CD4-positive, alpha-beta T cell treated with Interferon alpha-2 for 1 hour (primary cell): ENCODE data around the gene PTBP3.

ENCODE experiments used
- DNase-seq, 2 donors: peaks; one replicate each; pipeline ENCODE4 v3.0.0-alpha.2; 2020 to 2022

PTBP3 gene

DNA sequence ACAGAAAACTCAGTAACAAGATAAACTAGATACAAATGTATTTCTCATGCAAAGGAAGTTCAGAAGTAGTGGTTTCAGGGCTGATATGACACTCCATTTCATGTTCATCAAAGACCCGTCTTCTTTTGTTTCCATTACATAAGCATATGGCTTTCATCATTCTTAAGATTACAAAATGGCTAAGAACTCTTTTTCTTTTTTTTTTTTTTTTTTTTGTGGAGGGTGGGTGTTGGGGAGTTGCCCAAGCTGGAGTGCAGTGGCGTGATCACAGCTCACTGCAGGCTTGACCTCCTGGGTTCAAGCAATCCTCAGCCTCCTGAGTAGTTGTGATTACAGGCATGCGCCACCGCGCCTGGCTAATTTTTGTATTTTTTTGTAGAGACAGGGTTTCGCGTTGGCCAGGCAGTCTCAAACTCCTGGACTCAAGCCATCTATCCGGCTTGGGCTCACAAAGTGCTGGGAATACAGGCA, 22.0 kb upstream of the PTBP3 start:
- DNase-seq, result no peak

DNA sequence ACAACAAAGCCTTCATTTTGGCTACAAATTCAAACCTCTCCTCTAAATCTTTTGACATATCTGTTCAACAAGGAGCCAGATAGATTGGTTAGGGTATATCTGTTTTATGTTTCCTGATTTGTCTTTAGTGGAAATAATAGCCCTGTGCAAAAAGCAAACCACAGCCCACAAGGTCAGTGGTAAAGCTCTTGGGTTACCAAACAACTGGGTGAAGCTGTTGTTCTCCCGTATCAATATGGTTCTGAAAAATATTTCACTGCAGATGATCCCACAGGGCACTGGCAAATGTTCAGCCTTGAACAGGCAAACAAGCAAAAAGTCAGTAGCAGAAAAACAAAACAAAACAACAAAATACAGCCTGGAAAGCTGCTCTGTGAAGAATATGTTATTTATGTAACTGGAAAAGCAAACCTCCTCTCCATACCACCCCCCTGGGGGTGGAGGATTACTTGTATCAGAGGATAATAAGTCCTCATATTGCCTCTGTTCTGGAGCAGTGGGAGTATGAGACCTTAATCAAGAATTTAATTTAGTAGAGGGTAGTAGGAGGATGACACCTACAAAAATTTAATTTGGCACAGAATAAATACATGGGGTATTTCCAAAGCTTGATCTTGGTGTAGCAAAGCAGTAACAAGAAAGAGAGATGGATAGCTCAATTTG, 20.8 kb upstream of the PTBP3 start:
- no peak for DNase-seq

DNA sequence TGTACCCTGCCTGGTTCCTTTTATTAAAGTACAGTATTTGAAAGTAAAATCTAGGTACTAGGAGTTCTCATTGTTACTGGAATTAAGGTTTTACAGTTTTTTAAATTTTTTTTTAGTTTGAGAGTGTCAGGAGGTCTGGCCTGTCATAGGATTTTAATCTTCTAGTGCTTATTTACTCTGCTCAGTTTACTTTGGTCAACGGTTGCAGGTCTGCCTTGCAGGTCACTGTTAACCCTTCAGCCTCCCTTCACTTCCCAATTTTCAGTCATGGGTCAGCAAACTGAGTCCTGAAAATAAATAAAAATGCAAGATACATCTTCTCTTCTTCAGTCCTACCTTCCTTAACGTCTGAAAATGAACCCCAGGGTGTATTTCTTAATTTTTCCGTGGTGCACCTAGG, 18.8 kb upstream of the PTBP3 start:
- DNase-seq, result no peak

DNA sequence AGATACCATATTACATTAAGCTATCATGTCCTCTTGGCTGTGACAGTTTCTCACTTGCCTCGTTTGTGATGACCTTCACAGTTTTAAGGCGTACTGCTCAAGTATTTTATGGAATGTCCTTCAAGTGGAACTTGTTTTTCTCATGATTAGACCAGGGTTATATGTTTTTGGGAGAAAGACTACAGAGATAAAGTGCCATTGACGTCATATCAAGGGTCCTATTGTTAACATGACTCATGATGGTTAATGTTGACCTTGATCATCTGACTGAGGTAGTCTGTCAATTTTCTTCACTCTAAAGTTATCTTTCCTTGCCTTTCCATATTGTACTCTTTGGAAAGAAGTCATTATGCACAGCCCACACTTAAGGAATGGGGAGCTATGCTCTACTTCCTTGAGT, 17.8 kb upstream of the PTBP3 start:
- DNase-seq, result no peak

DNA sequence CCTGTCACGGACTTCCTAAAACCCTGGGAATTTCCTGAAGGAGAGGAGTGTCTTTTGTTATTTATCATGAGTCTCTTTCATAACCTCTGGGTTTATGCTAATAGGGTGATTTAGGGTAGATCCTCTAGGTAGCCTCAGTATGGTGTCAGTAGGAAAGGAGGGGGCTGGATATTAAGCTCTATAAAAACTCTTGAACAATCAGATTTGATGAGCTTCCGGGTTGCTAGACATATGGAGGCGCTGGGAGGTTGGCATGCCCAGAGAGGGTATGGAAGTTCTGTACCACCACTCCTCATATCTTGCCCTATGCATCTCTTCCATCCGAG, 15.6 kb upstream of the PTBP3 start:
- DNase-seq, result no peak

DNA sequence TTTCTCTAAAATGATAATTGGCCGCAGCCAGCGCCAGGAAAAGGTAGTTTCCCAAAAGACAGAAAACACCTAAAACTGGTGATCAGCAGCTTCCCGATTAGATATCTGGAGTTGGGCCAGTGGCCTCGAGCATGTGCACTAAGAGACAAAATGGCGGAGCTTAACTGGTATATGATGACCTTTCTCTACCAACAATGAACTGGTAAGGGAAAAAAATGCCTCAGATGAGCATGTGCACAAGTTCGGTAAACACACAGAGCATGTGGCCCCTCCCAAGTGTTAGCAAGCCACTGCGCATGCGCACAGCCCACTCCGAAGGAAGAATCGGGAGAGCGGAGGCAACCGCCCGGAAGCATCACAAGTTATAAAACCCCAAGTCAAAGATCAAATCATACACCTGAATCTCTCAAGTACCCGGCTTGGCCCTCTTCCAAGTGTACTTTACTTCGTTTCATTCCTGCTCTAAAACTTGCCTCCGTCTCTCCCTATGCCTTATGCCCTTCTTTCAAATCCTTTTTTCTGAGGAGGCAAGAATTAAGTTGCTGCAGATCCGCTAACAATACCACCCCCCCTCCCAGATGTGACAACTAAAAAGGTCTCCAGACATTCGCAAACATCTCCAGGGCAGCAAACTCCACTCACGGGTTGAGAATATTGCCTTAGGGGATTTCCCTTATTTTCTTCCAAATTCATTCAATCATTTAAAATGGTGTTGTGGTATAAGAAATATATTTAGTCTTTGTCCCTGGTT, 15.0 kb upstream of the PTBP3 start:
- DNase-seq, result peak; percentile 76 to 80

DNA sequence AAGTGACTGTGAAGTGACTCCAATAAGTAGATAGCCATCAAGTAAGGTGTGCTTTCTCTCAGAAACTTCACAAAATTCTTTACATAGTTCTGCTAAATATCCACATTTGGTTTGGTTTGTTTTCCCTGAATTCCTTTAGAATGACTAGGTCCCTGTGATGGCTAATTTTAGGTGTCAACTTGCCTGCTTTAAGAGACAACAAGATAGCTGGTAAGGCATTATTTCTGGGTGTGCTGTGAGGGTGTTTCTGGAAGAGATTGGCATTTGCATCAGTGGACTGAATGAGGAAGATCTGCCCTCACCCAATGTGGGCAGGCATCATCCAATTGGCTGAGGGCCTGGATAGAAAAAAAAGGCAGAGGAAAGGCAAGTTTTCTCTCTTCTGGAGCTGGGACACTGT, 8.3 kb upstream of the PTBP3 start:
- no peak for DNase-seq

DNA sequence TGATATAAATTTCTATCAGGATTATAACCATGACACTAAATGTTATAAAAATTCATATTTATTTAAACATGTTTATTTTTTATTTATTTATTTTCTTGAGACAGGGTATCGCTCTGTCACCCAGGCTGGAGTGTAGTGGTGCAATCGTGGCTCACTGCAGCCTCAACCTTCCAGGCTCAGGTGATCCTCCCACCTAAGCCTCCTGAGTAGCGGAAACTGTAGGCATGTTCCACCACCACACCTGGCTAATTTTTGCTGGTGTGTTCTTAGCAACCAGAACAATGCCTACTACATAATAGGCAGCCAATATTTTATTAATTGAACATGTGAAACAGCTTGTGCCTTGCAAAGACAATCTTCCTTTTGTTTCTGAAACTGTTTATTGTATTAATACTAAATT, 6.5 kb upstream of the PTBP3 start:
- no peak for DNase-seq

DNA sequence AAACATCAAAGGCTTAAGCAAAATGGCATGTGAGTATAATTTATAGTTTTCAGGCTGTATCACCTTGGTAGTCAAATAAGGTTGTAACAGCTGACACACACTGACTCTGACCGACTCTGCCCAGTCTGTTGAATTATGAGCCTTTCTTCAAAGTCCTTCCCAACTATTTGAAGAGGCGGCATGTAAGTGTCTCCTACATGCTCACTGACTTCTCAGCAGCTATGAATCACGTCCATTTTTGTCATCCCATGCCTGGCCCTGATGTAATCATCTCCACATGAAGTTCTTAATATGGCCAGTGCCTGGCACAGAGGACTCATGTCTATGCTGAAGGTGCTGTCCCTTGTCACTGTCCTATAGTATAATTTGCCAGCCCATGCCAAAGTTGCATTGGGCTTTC, 5.1 kb upstream of the PTBP3 start:
- no peak for DNase-seq

DNA sequence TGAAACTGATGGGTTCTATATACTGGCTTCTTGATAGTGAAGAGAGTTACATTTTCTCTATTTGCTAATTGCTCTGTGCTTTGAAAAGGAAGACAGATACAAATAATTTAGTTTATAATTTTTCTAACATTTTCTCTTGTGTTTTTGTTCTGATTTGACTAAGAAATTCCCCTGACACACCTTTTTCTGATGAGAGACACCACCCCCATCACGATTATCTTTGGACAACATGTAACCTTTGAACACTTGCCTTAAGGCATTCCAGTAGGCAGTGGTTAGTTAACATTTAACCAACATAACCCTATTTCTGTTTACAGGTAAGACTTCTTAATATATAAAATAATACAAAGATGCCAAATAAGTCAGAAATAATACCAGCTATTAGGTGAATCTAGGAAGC, 4.1 kb upstream of the PTBP3 start:
- DNase-seq, result no peak

DNA sequence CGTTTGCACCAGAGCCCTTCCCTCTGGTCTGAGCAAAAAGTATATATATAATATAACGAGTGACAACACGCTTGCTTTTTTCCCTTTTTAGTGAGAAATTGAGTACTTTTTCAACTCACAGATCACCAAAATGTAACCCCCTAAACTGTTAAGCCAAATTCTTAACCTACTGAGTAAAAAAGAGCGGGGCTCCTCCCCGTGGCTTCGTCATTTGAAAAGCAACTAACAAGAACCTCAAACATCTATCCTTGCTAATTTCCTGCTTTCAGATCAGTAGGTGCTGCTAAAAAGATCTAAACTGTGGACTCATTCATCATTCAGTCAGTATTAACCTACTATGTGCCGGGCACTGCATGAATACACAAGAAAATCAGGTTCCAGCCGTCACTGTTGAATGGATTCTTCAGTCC, 1.0 kb upstream of the PTBP3 start:
- peak; percentile 24 to 61 for DNase-seq

DNA sequence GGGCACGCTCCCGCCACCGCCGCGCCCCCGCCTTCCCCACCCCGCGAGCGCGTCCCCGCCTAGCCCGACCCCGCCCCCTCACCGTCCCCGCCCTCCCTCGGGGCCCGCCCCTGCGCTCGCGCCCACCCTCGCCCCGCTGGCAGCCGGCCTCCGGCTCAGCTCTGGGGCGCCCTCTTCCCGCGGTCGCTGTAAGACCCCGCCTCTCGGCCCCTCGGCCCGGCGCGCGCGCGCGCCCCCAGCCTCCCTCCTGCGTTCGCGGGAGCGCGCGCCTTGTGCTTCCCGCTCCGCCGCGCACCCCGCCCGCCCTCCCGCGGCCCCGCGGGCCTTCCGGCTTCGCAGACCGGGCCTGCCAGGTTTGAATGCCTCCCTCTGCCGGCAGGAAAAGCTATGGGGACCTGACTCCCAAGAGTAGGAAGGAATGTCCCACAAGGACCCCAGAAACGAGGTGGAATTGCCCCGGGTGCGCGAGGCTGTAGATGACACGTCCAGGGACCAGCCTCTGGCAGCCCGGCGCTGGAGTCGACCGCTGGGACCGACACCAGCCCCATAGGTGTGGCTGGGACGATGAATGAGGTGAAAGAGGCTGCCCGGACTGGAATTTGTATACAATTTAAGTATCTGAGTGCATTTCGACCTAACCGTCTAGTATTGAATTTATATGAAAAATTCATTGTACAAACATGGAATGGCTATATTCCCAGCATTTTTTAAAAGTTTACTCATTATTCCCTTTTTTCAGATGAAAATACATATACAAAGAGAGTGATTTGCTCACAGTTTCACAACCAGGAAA, 416 bp upstream of the PTBP3 start:
- peak; percentile 93 to 96 for DNase-seq

DNA sequence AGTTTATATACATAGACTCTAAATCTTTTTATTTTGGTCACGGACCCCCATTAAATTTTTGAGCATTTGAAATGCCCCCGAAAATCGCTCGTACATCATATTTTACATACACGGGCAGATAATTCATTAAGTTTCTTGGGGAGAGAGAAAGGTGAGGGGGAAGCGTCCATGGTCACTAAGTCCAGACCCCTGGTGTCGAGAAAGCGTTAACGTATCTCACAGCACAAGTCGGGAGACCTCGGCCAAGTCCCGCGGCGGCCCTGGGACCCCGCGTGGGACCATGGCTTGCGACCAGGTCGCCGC, 794 bp downstream of the PTBP3 start:
- no peak for DNase-seq

DNA sequence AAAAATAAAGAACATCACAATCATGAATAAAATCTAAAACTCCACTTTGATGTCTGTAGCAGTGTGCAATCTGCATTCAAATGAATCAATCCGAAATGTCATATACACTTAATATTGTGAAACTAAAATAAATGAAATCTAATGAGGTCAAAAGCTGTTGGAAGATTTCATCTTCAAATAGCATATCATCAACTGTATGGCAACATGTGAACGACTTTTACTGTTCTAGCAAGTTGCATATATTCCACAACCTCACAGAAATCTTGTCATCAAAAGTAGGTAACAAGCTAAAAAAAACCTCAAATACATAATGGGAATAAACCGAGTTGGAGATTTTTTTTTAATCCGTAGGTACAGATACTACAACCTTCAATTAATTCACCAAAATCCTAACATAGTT, 1.2 kb downstream of the PTBP3 start:
- DNase-seq, result no peak

DNA sequence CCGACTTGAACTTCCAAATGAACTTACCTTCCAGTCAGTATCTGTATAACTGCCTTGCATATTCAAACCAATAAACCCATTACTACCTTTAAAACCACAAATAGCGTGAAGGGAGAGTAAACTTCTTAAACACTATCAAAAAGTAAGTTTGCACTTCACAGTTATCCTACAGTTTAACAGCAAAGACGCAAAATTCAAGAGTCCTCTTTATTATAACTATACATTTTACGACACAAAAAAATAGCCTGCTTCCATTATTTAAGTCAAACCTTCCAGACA, 1.8 kb downstream of the PTBP3 start:
- peak in 1 of 2 donors; percentile 12 for DNase-seq

DNA sequence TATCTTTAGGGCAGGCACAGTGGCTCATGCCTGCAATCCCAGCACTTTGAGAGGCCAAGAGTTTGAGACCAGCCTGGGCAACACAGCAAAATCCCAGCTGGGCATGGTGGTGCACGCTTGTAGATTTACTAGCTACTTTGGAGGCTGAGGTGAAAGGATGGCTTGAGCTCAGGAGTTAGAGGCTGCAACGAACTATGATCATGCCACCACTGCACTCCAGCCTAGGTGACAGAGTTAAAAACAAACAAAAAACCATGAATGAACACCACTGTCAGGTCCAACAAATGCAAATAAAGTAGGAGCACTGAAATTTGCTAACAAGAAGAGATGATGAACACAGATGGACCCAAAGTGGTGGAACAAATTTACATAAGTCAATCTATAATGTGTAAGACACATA, 4.9 kb downstream of the PTBP3 start:
- no peak for DNase-seq

DNA sequence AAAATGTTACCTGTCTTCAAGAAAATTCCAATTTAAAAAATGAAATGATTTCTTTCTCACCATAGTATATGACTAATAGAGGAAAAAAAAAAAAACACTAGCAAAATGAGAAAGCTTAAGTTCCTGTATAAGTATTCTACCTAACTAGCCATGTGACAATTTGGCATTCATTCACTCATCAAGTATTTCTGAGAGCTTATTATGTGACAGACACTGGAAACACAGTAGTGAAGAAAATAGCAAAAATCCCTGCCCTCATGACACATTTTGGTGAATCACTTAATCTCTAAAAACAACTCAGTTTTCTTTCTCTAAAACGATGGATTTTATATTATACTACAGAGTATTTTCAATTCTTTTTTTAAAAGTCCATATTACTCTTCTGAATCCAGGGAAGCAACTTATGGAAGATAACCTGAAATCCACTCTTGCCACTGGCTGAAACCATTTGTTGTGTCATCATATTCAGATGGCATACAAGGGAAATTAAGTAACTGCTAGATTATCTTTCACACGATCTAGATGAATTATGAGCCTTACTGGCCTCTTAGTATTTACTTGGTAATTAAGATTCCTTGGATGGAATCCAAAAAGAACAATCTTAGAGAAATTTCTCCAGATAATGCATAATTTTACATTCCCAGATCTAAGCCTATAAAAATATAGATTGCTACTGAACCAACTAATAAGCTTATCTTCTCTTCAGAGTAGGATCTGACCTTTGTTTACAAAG, 5.5 kb downstream of the PTBP3 start:
- DNase-seq, result peak in 1 of 2 donors; percentile 15

DNA sequence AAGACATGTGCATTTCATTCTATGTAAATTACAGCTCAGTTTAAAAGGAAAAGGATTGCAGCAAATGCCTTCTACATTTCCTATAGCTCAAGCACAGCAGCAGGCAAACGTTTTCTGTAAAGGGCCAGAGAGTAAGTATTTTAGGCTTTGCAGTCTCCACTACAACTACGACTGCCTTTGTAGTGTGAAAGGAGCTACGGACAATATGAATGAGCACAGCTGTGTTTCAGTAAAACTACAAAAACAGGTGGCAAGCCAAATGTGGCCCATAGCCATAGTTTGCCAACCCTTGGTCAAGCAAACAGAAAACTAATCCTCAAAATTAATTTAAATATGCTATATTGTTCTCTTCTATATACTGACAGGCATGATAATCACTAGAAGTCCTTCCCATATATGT, 7.2 kb downstream of the PTBP3 start:
- no peak for DNase-seq

DNA sequence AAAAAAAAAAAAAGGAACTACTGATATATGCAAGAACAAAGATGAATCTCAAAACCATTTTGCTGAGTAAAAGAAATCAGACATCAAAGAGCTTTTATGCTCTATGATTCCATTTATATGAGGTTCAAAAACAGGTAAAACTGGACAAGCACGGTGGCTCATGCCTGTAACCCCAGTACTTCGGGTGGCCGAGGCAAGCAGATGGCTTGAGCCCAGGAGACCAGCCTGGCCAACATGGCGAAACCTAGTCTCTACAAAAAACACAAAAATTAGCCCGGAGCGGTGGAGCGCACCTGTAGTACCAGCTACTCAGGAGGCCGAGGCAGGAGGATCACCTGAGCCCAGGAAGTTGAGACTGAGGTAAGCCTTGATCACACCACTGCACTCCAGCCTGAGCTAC, 7.8 kb downstream of the PTBP3 start:
- no peak for DNase-seq

DNA sequence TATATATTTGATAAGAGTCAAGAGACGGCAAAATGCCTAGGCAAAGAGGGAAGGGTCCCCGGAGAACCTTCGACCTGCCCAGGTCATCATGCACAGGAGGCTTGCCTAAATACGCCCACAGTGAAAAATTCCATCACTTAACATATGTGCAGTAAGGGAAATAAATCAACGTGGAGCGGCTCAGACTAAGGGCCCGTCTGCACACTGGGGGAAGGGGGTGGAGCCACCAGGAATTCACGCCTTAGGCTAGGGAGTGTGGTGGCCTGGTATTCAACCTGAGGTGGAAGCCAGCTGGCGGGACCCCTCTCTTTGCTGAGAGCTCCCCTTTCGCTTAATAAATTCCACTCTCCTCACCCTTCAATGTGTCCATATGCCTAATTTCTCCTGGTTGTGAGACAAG, 8.3 kb downstream of the PTBP3 start:
- DNase-seq, result no peak

DNA sequence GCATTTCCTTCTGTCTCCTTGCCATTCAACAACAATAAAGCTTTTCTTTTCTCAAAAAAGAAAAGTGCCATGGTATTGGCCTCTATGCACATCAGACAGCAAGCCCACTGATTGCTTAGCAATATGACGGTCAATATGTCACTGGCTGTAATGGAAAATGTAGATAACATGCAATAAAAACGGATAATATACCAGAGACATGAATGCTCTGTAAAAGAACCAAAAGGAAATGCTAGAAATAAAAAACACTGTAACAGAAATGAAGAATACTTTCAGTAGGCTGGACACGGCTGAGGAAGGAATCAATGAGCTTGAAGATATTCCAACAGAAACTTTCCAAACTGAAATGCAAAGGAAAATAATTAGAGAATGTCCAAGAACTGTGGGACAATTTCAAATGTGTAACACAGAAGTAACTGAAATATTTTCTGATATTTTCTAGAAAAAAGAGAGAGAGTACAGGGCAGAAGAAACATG, 10.0 kb downstream of the PTBP3 start:
- DNase-seq, result no peak

DNA sequence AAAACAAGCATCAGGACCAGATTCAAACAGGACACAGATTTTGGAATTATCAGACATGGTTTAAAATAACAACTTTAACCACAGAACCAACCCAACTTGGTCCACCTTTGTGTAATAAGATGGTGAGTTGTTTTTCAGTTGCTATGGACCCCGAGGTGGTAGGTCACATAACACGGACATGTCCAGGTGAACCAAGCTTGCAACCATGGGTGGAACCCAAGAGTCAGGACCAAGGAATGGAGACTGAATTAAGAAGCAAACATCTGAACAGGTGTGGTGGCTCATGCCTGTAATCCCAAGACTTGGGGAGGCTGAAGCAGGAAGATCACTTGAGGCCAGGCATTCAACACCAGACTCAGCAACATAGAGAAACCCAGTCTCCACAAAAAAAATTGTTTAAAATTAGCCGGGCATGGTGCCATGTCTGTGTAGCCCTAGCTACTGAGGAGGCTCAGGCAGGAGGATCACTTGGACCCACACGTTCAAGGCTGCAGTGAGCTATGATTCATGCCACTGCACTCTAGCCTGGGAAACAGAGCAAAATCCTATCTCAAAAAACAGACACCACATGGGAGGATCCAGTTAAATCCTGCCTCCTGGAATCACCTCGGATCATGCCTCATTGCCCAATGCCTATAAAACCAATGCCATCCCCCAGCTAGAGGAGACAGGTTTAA, 10.6 kb downstream of the PTBP3 start:
- DNase-seq, result no peak
